LNCAP (cell line): ENCODE results near the gene DGCR6.

Source experiments
- CTCF ChIP-seq: fragments of 450-650 bp; IDR thresholded peaks from 2 replicates; pipeline ENCODE4 v1.5.1; 2017; ENCODE audit warnings: mild to moderate bottlenecking

The DGCR6 gene

GRCh38 chr22:18905540-18906409, at the start of gene DGCR6:
DGCR6 (plus strand) TSS chr22:18906320; CDS start chr22:18906375, 55 bp downstream.
- TF ChIP-seq CTCF = no peak

- TF ChIP-seq CTCF = no peak
Measured at GRCh38 chr22:18888115-18888514, 18.0 kb upstream of the DGCR6 start.

- no peak for TF ChIP-seq CTCF
Measured at GRCh38 chr22:18906896-18907295, 776 bp downstream of the DGCR6 start.

- no peak for TF ChIP-seq CTCF
Measured at GRCh38 chr22:18909556-18909955, 3.4 kb downstream of the DGCR6 start.

- no peak for TF ChIP-seq CTCF
Measured at GRCh38 chr22:18925368-18926064, 19.4 kb downstream of the DGCR6 start.

GRCh38 chr22:18927020-18927419, 20.9 kb downstream of the DGCR6 start:
- no peak for TF ChIP-seq CTCF

- no peak for TF ChIP-seq CTCF
Measured at GRCh38 chr22:18927573-18927972, 21.5 kb downstream of the DGCR6 start.
